ENCODE results near the gene RTN4.

DNA sequence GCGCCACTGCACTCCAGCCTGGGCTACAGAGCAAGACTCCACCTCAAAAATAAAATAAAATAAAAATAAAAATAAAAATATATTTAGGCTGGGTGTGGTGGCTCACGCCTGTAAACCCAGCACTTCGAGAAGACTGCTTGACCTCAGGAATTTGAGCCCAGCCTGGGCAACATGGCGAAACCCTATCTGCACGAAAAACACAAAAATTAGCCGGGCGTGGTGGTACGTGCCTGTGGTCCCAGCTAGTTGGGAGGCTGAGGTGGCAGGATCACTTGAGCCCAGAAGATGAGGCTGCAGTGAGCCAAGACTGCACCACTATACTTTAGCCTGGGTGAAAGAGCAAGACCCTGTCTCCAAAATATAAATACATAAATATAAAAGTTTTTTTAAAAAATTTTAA, 6.4 kb downstream of the RTN4 start:
- TF ChIP-seq EZH2 (IDR thresholded peaks at IDR 0.05; ENCODE audit: borderline replicate concordance) (no peak), CTCF (IDR thresholded peaks at IDR 0.05; ENCODE audit: poor library complexity) (no peak)
